H1 (cell line): ENCODE data around the gene CCDC30. TPM values are rescaled to one million over a fixed set of nuclear protein-coding genes. Genes with fewer than 3 reads are reported as not detected.

ENCODE experiments used
- CHD7 ChIP-seq: fragments of 300-600 bp; sonication (generic); IDR thresholded peaks from 2 replicates; pipeline ENCODE4 v1.7.1; 2012; ENCODE audit warnings: low read length, moderate library complexity, mild to moderate bottlenecking, inconsistent platforms; ENCODE audit not compliant: insufficient replicate concordance
- KDM5A ChIP-seq: fragments of 200-600 bp; IDR thresholded peaks from 2 replicates; pipeline ENCODE4 v1.7.1; 2012; ENCODE audit warnings: mild to moderate bottlenecking, low read length, inconsistent platforms, mixed read lengths
- SIRT6 ChIP-seq: IDR thresholded peaks from one replicate; pipeline ENCODE4 v1.7.1; 2012; ENCODE audit warnings: low read length, inconsistent platforms
- polyA plus RNA-seq, 7 experiments: library from polyadenylated mRNA; depleted of rRNA in 3 of 7; stranded (reverse) in 5 of 7; unstranded in 2 of 7; fragments of >200 nt in 5 of 7; fragments of 200-250 nt in 2 of 7; gene quantifications; 1 replicate in 5 of 7; 2 replicates in 1 of 7; 4 replicates in 1 of 7; pipeline versions ENCODE4 v1.2.1 to v1.2.3, GENCODE V29; 2011 to 2013; ENCODE audit warnings: missing spikeins in 2 of 7, mixed read lengths in 2 of 7
- total RNA-seq: library from RNA; stranded (reverse); fragmentation: NEBNext Ultra II Directional; extraction: Animal tissue kit (Norgen Biotek cat#: 25700); gene quantifications from 2 replicates; pipeline ENCODE4 v1.2.1, GENCODE V29; 2021
- TF ChIP-seq, protein P1 (sequence below): IDR thresholded peaks from 2 replicates; pipeline ENCODE4 v1.6.1; 2012; ENCODE audit warnings: inconsistent platforms
- TF ChIP-seq, protein P2 (sequence below): IDR thresholded peaks from 2 replicates; pipeline ENCODE4 v1.6.1; 2011; ENCODE audit warnings: low read length, improper control_type of control experiment

The CCDC30 gene
- total and polyA plus RNA-seq, 2 of the 8 experiments (the other 6 are each of a cell fraction or from before 2014, with no cell fraction given): 0.60 to 1.8 TPM

DNA sequence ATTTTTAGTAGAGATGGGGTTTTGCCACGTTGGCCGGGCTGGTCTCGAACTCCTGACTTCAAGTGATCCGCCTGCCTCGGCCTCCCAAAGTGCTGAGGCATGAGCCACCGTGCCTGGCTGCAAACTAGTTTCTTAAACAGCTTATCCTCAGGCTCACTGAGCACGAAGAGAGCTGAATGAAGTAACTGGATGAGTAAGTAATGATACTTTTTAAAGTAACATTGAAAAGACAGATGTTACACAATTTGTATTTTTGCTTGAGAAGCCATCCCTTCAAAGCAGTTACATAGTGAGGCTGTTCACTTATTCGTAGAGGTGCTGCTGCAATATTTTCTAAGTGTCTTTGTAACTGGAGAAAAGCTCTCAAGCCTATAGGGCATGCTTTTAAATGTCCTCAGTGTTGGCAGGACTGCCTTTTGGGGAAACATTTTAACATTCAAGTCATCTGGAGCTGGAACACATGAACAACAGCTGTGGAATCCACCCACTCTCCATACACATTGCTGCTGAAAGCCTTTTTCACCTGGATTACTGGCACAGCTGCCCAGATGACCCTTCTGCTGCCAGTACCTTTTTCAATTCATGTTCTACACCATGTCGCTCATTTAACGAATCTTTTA lies 216.4 kb downstream of the CCDC30 start (continued):
- TF ChIP-seq CHD7: no peak
- TF ChIP-seq KDM5A: no peak
- TF ChIP-seq, protein P1, sequence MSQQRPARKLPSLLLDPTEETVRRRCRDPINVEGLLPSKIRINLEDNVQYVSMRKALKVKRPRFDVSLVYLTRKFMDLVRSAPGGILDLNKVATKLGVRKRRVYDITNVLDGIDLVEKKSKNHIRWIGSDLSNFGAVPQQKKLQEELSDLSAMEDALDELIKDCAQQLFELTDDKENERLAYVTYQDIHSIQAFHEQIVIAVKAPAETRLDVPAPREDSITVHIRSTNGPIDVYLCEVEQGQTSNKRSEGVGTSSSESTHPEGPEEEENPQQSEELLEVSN: no peak
- TF ChIP-seq, protein P2, sequence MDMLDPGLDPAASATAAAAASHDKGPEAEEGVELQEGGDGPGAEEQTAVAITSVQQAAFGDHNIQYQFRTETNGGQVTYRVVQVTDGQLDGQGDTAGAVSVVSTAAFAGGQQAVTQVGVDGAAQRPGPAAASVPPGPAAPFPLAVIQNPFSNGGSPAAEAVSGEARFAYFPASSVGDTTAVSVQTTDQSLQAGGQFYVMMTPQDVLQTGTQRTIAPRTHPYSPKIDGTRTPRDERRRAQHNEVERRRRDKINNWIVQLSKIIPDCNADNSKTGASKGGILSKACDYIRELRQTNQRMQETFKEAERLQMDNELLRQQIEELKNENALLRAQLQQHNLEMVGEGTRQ: no peak
- TF ChIP-seq SIRT6: no peak
